Spleen (tissue), 11 donors: ENCODE data around the gene STXBP1. TPM values are rescaled to one million over a fixed set of nuclear protein-coding genes. Genes with fewer than 3 reads are reported as not detected.

ENCODE experiments used
- DNase-seq: peaks from one replicate; pipeline ENCODE4 v3.0.0-alpha.2; 2020
- H3K27ac ChIP-seq, 8 donors: fragments of 200-600 bp; sonication (generic) in 7 of 8; 1 replicate in 4 of 8; 2 replicates in 4 of 8; pipeline versions ENCODE4 v1.5.0 to v1.8.0; 2016 to 2021; ENCODE audit warnings: inconsistent platforms in 4 of 8, mild to moderate bottlenecking in 4 of 8, moderate library complexity in 1 of 8
- H3K27me3 ChIP-seq, 7 donors: fragments of 200-600 bp; sonication (generic) in 6 of 7; replicated peaks in 1 of 7; 1 replicate in 4 of 7; 2 replicates in 3 of 7; pipeline versions ENCODE4 v1.5.0 to v1.8.0; 2016 to 2021; ENCODE audit warnings: inconsistent platforms in 3 of 7, mild to moderate bottlenecking in 1 of 7
- H3K36me3 ChIP-seq, 6 donors: fragments of 200-600 bp; sonication (generic) in 5 of 6; 1 replicate in 4 of 6; 2 replicates in 2 of 6; pipeline versions ENCODE4 v1.5.0 to v1.8.0; 2016 to 2021; ENCODE audit warnings: inconsistent platforms in 2 of 6
- H3K4me1 ChIP-seq, 6 donors: fragments of 200-600 bp; sonication (generic) in 5 of 6; 1 replicate in 3 of 6; 2 replicates in 3 of 6; pipeline versions ENCODE4 v1.5.0 to v1.8.0; 2016 to 2021; ENCODE audit warnings: inconsistent platforms in 3 of 6
- H3K4me3 ChIP-seq, 8 donors: fragments of 200-600 bp; sonication (generic) in 7 of 8; 1 replicate in 4 of 8; 2 replicates in 4 of 8; pipeline versions ENCODE4 v1.5.0 to v1.8.0; 2016 to 2021; ENCODE audit warnings: inconsistent platforms in 4 of 8, mild to moderate bottlenecking in 4 of 8, moderate library complexity in 2 of 8
- H3K9me3 ChIP-seq, 8 donors: fragments of 200-600 bp; sonication (generic) in 7 of 8; 1 replicate in 4 of 8; 2 replicates in 4 of 8; pipeline versions ENCODE4 v1.5.0 to v1.8.0; 2016 to 2021; ENCODE audit warnings: inconsistent platforms in 4 of 8
- POLR2A ChIP-seq, 3 donors: fragments of 450-650 bp; IDR thresholded peaks; one replicate each; pipeline ENCODE4 v1.5.1; 2017; ENCODE audit warnings: antibody characterized with exemption in 3 of 3, mild to moderate bottlenecking in 1 of 3
- POLR2AphosphoS5 ChIP-seq, 3 donors: sonication (generic); formaldehyde crosslinking; IDR thresholded peaks; one replicate each; pipeline ENCODE4 v1.5.1; 2017; ENCODE audit warnings: antibody characterized with exemption in 3 of 3
- WGBS, 5 donors: extraction: QIAGEN DNeasy Blood & Tissue Kit in 3 of 5; methylation state at CpG; one replicate each; pipeline versions ENCODE4 v1.1.5 to v1.1.7; 2013 to 2018; 5-methylcytosine and 5-hydroxymethylcytosine counted together
- intact Hi-C: fragments of 100-400 bp; cut with DNase I; formaldehyde crosslinking; loops from one replicate; pipeline ENCODE4 v1.15.0; 2023; ENCODE audit warnings: low total_unique reads
- polyA plus RNA-seq, 3 donors: library from polyadenylated mRNA; stranded (reverse); fragments of 200-250 nt; gene quantifications; one replicate each; pipeline ENCODE4 v1.2.1, GENCODE V29; 2013
- total RNA-seq, 7 donors: library from RNA; depleted of rRNA in 3 of 7; stranded (reverse); fragments of >200 nt in 3 of 7; fragmentation: NEBNext Ultra II Directional in 4 of 7; extraction: Animal tissue kit (Norgen Biotek cat#: 25700) in 4 of 7; gene quantifications; one replicate each; pipeline versions ENCODE4 v1.1.0 to v1.2.1, GENCODE V29; 2016 to 2021
- TF ChIP-seq, protein P1 (sequence below), 11 experiments: fragments of 200-600 bp in 7 of 11; fragments of 450-650 bp in 4 of 11; sonication (generic) in 4 of 11; IDR thresholded peaks in 8 of 11; conservative IDR thresholded peaks in 3 of 11; 1 replicate in 7 of 11; 2 replicates in 4 of 11; pipeline versions ENCODE4 v1.4.0 to v1.8.0; 2016 to 2021; ENCODE audit warnings: antibody characterized with exemption in 11 of 11, inconsistent platforms in 4 of 11, mild to moderate bottlenecking in 1 of 11
- donor health status: healthy with polysubstance abuse.
- donor health status: DM: no; HTN: no; CAD: no; lungs with moderate emphysema.
- donor health status: DM: no; HTN: no; CAD: no.
- donor health status: Bipolar disorder and iron deficiency.
- donor health status: healthy.
- donor health status: DM: no; HTN: no; CAD: no.
- donor health status: DM: yes; HTN: yes; CAD: no.

STXBP1 gene
- total and polyA plus RNA-seq, 10 donors = 4.3 to 75.7 (median 31.6) TPM

DNA sequence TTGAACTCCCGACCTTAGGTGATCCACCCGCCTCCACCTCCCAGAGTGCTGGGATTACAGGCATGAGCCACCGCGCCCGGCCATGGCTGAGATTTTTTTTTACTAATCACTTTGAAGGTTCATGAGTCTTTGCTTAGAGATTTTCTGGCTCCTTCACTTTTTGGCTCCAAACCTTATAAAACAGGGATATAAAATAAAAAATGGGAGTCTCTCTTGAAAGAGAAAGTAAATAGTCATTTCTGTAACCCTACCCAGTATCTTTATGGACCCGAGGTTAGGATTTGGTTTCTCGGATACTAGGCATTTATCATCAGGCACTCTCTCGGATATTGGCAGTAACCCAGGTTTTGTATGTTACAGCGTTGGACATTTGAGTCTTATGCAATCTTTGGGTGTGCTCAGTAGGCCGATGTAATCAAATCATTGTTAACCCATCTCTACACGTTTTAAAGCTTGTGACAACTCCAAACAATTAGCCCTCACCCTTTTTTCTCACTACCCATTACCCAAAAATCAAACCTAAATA, 25.3 kb downstream of the STXBP1 start:
- Histone ChIP-seq H3K36me3 (no peaks in the 10 kb centered on the region), H3K27ac (peak overlapping the region in 5 of 8 donors; percentile 9 to 46 (median 25)), H3K27me3 (no peaks in the 10 kb centered on the region), H3K4me3 (no peak overlapping the region), H3K4me1 (peaks cover 0 to 15% (median 6%) of the 10 kb centered on the region in 6 donors), H3K9me3 (no peaks in the 10 kb centered on the region)
- TF ChIP-seq, protein P1, sequence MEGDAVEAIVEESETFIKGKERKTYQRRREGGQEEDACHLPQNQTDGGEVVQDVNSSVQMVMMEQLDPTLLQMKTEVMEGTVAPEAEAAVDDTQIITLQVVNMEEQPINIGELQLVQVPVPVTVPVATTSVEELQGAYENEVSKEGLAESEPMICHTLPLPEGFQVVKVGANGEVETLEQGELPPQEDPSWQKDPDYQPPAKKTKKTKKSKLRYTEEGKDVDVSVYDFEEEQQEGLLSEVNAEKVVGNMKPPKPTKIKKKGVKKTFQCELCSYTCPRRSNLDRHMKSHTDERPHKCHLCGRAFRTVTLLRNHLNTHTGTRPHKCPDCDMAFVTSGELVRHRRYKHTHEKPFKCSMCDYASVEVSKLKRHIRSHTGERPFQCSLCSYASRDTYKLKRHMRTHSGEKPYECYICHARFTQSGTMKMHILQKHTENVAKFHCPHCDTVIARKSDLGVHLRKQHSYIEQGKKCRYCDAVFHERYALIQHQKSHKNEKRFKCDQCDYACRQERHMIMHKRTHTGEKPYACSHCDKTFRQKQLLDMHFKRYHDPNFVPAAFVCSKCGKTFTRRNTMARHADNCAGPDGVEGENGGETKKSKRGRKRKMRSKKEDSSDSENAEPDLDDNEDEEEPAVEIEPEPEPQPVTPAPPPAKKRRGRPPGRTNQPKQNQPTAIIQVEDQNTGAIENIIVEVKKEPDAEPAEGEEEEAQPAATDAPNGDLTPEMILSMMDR (IDR thresholded peaks at IDR 0.05 in 8 of 11, conservative IDR thresholded peaks at IDR 0.05 in 3 of 11) = no peak
- TF ChIP-seq POLR2AphosphoS5 (IDR thresholded peaks at IDR 0.05) (no peak), POLR2A (IDR thresholded peaks at IDR 0.05) (no peak)
- no peak for DNase-seq
- WGBS, 5 donors = 68 to 77% (median 70%) methylated on average over 11 of the region's 11 CpGs
- intact Hi-C loops = no loop called here

DNA sequence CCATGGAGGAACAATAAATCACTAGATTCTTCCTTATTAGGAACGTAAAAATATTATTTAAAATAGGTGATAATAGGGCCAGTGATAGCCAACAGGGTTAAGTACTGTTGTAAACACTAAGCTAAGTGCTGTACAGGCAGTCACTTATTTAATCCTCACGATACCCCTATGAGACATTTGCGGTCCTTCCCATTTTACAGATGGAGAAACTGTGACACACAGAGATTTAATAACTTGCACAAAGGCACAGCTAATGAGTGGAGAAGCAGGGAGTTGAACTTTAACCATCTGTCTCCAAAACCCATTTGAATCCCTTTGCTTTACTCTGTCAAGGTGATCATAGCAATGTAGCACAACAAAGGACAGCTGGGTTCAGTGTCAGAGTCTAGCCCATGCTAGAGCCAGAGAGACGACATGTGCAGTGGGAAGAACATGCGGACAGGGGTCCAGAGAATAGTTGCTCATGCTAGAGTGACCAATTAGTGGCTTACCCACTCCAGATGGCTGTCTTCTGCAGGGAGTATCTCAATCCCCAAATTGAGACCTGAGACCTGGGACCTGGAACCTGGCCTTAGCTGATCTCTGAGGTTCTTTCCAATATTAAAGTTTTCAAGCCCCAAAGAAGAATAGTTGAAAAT, 28.9 kb downstream of the STXBP1 start:
- no peak for TF ChIP-seq POLR2A (IDR thresholded peaks at IDR 0.05)
- TF ChIP-seq, protein P1 (IDR thresholded peaks at IDR 0.05 in 8 of 11, conservative IDR thresholded peaks at IDR 0.05 in 3 of 11) = no peak
- TF ChIP-seq POLR2AphosphoS5 (IDR thresholded peaks at IDR 0.05) = no peak

DNA sequence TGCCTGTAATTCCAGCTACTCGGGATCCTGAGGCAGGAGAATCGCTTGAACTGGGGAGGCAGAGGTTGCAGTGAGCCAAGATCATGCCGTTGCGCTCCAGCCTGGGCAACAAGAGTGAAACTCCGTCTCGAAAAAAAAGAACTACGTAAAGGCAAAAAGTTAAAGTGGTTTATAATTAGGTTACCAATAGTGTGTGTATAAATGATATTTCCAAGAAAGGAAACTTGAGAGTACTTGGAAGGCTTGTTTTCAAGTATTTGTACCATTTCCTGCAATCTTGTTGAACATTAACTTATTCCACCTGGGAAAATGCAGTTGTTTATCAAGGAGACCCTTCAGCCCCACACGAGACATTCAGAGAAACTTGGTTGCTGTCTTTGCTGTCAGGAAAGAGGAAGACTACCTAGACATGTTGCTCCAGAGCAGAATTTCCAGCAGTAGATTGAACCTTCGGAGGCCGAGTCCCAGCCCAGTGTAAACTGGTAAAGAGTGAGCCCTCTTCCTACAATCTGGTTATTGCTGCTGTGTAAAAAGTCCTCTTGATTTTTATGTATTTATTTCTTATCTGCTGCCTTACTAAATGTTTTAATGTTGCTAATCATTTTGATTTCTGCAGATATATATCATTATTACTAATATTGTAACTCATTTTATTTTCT, 30.1 kb downstream of the STXBP1 start:
- Histone ChIP-seq H3K27ac (no peak overlapping the region), H3K9me3 (no peaks in the 10 kb centered on the region), H3K36me3 (no peaks in the 10 kb centered on the region), H3K4me1 (peaks cover 0 to 3% (median 0%) of the 10 kb centered on the region in 6 donors), H3K27me3 (peaks cover 0 to 4% (median 0%) of the 10 kb centered on the region in 7 donors), H3K4me3 (no peak overlapping the region)
- DNase-seq = no peak
- WGBS, 5 donors = 68 to 79% (median 76%) methylated on average over 10 of the region's 10 CpGs
- no peak for TF ChIP-seq POLR2A (IDR thresholded peaks at IDR 0.05)
- TF ChIP-seq, protein P1 (IDR thresholded peaks at IDR 0.05 in 8 of 11, conservative IDR thresholded peaks at IDR 0.05 in 3 of 11) = no peak
- no peak for TF ChIP-seq POLR2AphosphoS5 (IDR thresholded peaks at IDR 0.05)
- intact Hi-C loops = no loop called here

More for the DNA sequence above, 28.9 kb downstream of the STXBP1 start:
- Histone ChIP-seq H3K9me3 (no peaks in the 10 kb centered on the region), H3K4me1 (peaks cover 0 to 3% (median 0%) of the 10 kb centered on the region in 6 donors), H3K36me3 (no peaks in the 10 kb centered on the region), H3K27me3 (peaks cover 0 to 4% (median 0%) of the 10 kb centered on the region in 7 donors), H3K4me3 (no peak overlapping the region), H3K27ac (no peak overlapping the region)
- intact Hi-C loops = no loop called here
- 91 to 97% (median 94%) methylated on average over 5 of the region's 5 CpGs for WGBS, 5 donors
- DNase-seq = no peak
